Ovary (tissue), 3 donors: ENCODE data around the gene HERPUD1.

ENCODE experiments used
- CTCF ChIP-seq, 3 donors: fragments of 450-650 bp in 2 of 3; fragments of 200-600 bp in 1 of 3; IDR thresholded peaks; one replicate each; pipeline versions ENCODE4 v1.5.1 to v1.8.0; 2016 to 2022; ENCODE audit warnings: antibody characterized with exemption in 3 of 3, mild to moderate bottlenecking in 1 of 3
- EP300 ChIP-seq: sonication (generic); formaldehyde crosslinking; IDR thresholded peaks from one replicate; pipeline ENCODE4 v1.6.1; 2017; ENCODE audit warnings: antibody characterized with exemption
- POLR2A ChIP-seq: fragments of 450-650 bp; IDR thresholded peaks from one replicate; pipeline ENCODE4 v1.6.1; 2017; ENCODE audit warnings: antibody characterized with exemption, mild to moderate bottlenecking, moderate library complexity
- donor health status: DM: no; HTN: no; CAD: no.

- TF ChIP-seq EP300 = no peak
- no peak for TF ChIP-seq CTCF (IDR thresholded peaks at IDR 0.05)
- no peak for TF ChIP-seq POLR2A
Observed at GRCh38 chr16:56973294-56973689, 41.4 kb downstream of the HERPUD1 start.
